Osteocyte (in vitro differentiated cells): ENCODE results near the gene ALKBH7. TPM values are rescaled to one million over a fixed set of nuclear protein-coding genes. Genes with fewer than 3 reads are reported as not detected.
"Not testable (repeated sequence)": the region's sequence is repeated elsewhere in the genome, so short reads cannot be mapped to it uniquely, and the experiment has no call there.

ENCODE experiments used
- DNase-seq: peaks from one replicate; pipeline ENCODE4 v3.0.0; 2021; ENCODE audit warnings: mixed read lengths; ENCODE audit not compliant: unreplicated experiment; ENCODE audit errors: extremely low spot score
- H3K27ac Mint-ChIP-seq: one replicate; pipeline ENCODE4 v1.8.0; 2021; ENCODE audit warnings: mild to moderate bottlenecking, mixed read lengths; ENCODE audit not compliant: unreplicated experiment
- H3K27me3 Mint-ChIP-seq: one replicate; pipeline ENCODE4 v1.8.0; 2021; ENCODE audit warnings: mixed read lengths; ENCODE audit not compliant: unreplicated experiment
- H3K36me3 Mint-ChIP-seq: one replicate; pipeline ENCODE4 v1.8.0; 2021; ENCODE audit warnings: mixed read lengths; ENCODE audit not compliant: unreplicated experiment
- H3K4me1 Mint-ChIP-seq: one replicate; pipeline ENCODE4 v1.8.0; 2021; ENCODE audit warnings: mixed read lengths; ENCODE audit not compliant: unreplicated experiment
- H3K4me3 Mint-ChIP-seq: one replicate; pipeline ENCODE4 v1.8.0; 2021; ENCODE audit warnings: mild to moderate bottlenecking, moderate library complexity, mixed read lengths; ENCODE audit not compliant: unreplicated experiment
- H3K9me3 Mint-ChIP-seq: one replicate; pipeline ENCODE4 v1.8.0; 2021; ENCODE audit warnings: mixed read lengths; ENCODE audit not compliant: unreplicated experiment
- CTCF ChIP-seq: fragments of 200-600 bp; sonication (generic); IDR thresholded peaks from 2 replicates; pipeline ENCODE4 v1.5.0; 2021; ENCODE audit warnings: antibody characterized with exemption, mild to moderate bottlenecking, moderate library complexity
- total RNA-seq: library from RNA; stranded (reverse); gene quantifications from 2 replicates; pipeline ENCODE4 v1.2.1, GENCODE V29; 2021

Gene ALKBH7
- total RNA-seq, 1 donor from 2014 or later, result 63.0 TPM

- Mint-ChIP-seq H3K4me3 (no peak overlapping the region), H3K27me3 (no peaks in the 10 kb centered on the region), H3K9me3 (no peaks in the 10 kb centered on the region), H3K27ac (no peak overlapping the region), H3K4me1 (no peaks in the 10 kb centered on the region), H3K36me3 (no peaks in the 10 kb centered on the region)
- TF ChIP-seq CTCF, result no peak
- no peak for DNase-seq
Measured at GRCh38 chr19:6334490-6335285, 37.9 kb upstream of the ALKBH7 start.

DNA sequence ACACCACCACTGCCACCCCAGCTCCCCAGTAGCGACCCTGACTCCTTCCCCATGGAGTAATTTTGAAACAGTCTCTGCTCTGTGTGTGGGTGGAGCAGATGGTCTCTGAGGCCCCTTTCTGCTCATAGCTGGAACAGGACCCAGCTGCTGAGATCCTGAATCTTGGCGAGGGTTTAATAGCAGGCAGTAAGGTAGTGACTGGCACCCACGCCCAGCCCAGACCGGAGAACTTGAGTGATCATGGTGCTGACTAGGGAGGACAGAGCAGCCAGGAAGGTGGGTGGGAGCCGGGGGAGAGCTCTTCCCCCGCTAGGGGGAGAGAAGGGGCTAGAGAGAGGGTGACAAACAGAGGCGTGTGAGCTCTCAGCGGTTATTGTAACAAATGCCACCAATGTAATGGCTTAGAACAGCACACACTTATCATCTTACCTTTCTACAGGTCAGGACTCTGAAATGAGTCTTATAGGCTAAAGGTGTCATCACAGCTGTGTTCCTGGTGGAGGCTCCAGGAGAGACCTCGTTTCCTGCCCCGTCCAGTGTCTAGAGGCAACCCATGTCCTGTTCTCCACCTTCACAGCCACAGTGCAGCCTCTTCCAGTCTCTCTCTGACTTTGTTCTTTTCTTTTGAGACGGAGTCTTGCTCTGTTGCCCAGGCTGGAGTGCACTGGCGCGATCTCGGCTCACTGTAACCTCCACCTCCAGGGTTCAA lies 31.9 kb upstream of the ALKBH7 start:
- Mint-ChIP-seq H3K27me3 (peaks cover 4% of the 10 kb centered on the region), H3K27ac (no peak overlapping the region)

GRCh38 chr19:6343462-6343861 lies 29.1 kb upstream of the ALKBH7 start:
- no peaks in the 10 kb centered on the region for H3K36me3 Mint-ChIP-seq
- H3K4me3 Mint-ChIP-seq, result no peak overlapping the region
- DNase-seq, result no peak
- no peaks in the 10 kb centered on the region for H3K9me3 Mint-ChIP-seq
- TF ChIP-seq CTCF, result no peak
- peaks cover 9% of the 10 kb centered on the region for H3K27me3 Mint-ChIP-seq
- H3K27ac Mint-ChIP-seq, result no peak overlapping the region
- no peaks in the 10 kb centered on the region for H3K4me1 Mint-ChIP-seq

More for the DNA sequence above, 31.9 kb upstream of the ALKBH7 start:
- no peaks in the 10 kb centered on the region for H3K9me3 Mint-ChIP-seq
- H3K4me1 Mint-ChIP-seq, result no peaks in the 10 kb centered on the region
- H3K36me3 Mint-ChIP-seq, result no peaks in the 10 kb centered on the region
- TF ChIP-seq CTCF, result no peak
- no peak for DNase-seq
- no peak overlapping the region for H3K4me3 Mint-ChIP-seq

GRCh38 chr19:6349271-6349670 lies 23.3 kb upstream of the ALKBH7 start:
- not testable (repeated sequence) for H3K27ac Mint-ChIP-seq, DNase-seq, H3K9me3 Mint-ChIP-seq, H3K4me1 Mint-ChIP-seq, H3K4me3 Mint-ChIP-seq, H3K27me3 Mint-ChIP-seq, H3K36me3 Mint-ChIP-seq

DNA sequence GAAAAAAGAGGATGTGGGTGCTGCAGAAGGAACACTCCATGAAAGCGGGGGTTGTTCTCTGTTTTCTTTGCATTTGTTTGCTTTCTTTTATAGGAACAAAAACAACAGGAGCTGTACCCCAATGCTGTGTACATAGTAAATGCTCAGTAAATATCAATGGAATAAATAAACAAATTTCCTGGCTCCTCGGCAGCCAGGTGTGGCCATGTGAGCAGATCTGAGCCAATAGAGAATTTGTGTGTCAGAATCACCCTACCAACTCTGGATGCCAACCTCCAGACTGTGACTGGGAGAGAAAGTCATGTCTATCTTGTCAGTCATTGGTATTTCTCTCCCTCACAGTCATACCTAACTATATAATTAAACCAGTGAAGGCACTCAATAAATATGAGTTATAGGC lies 21.9 kb upstream of the ALKBH7 start:
- no peak for TF ChIP-seq CTCF
- peaks cover 7% of the 10 kb centered on the region for H3K27me3 Mint-ChIP-seq
- peaks cover 3% of the 10 kb centered on the region for H3K9me3 Mint-ChIP-seq
- no peak overlapping the region for H3K4me3 Mint-ChIP-seq
- no peak overlapping the region for H3K27ac Mint-ChIP-seq
- no peaks in the 10 kb centered on the region for H3K36me3 Mint-ChIP-seq
- H3K4me1 Mint-ChIP-seq, result no peaks in the 10 kb centered on the region
- no peak for DNase-seq
